ENCODE data around the gene ZRANB1. TPM values are rescaled to one million over a fixed set of nuclear protein-coding genes. Genes with fewer than 3 reads are reported as not detected.

Gene ZRANB1
- total RNA-seq, 2 donors from 2014 or later = 26.0 to 26.9 TPM

GRCh38 chr10:125023255-125023654 lies 81.3 kb downstream of the ZRANB1 start:
- WGBS, 2 experiments (ENCODE audit: insufficient coverage in 1 of 2, insufficient read length in 1 of 2) = 91 to 94% methylated on average over 12 to 21 of the region's 21 CpGs
- Histone ChIP-seq H3K9ac (ENCODE audit: extremely low read depth, low read length, poor library complexity, severe bottlenecking) (no peak overlapping the region), H3K9me3 (ENCODE audit: control insufficient read depth, low read length) (peaks cover 20% of the 10 kb centered on the region), H3K4me3 (ENCODE audit: low read length) (no peak overlapping the region), H3K4me1 (ENCODE audit: control insufficient read depth, insufficient read depth, low read length) (peaks cover 1% of the 10 kb centered on the region), H3K27ac (ENCODE audit: low read depth, low read length) (peak overlapping the region; percentile 53), H3K36me3 (ENCODE audit: control insufficient read depth, insufficient read depth, low read length) (peaks cover 18% of the 10 kb centered on the region), H3K27me3 (ENCODE audit: control insufficient read depth, insufficient read depth, low read length, poor library complexity, severe bottlenecking) (no peaks in the 10 kb centered on the region)
- peaks cover 24% of the 10 kb centered on the region for H3K4me1 Mint-ChIP-seq
- DNase-seq = no peak
- no peak for TF ChIP-seq CTCF (conservative IDR thresholded peaks at IDR 0.05)
- H3K9me3 Mint-ChIP-seq = peaks cover 24% of the 10 kb centered on the region
- H3K4me3 Mint-ChIP-seq = no peak overlapping the region
- no peak overlapping the region for H3K27ac Mint-ChIP-seq
- peaks cover 60% of the 10 kb centered on the region for H3K36me3 Mint-ChIP-seq (ENCODE audit: low read depth)
- no peaks in the 10 kb centered on the region for H3K27me3 Mint-ChIP-seq (ENCODE audit: insufficient read depth)

- peaks cover 20% of the 10 kb centered on the region for H3K9me3 ChIP-seq (ENCODE audit: control insufficient read depth, low read length)
- no peak overlapping the region for H3K4me3 ChIP-seq (ENCODE audit: low read length)
- no peaks in the 10 kb centered on the region for H3K27me3 ChIP-seq (ENCODE audit: control insufficient read depth, insufficient read depth, low read length, poor library complexity, severe bottlenecking)
- H3K36me3 ChIP-seq (ENCODE audit: control insufficient read depth, insufficient read depth, low read length) = peaks cover 18% of the 10 kb centered on the region
- H3K9ac ChIP-seq (ENCODE audit: extremely low read depth, low read length, poor library complexity, severe bottlenecking) = no peak overlapping the region
- TF ChIP-seq CTCF (conservative IDR thresholded peaks at IDR 0.05) = no peak
- H3K9me3 Mint-ChIP-seq = peaks cover 24% of the 10 kb centered on the region
- no peak overlapping the region for H3K27ac Mint-ChIP-seq
- peak overlapping the region; percentile 51 for H3K27ac ChIP-seq (ENCODE audit: low read depth, low read length)
- H3K4me3 Mint-ChIP-seq = no peak overlapping the region
- WGBS, 2 experiments (ENCODE audit: insufficient coverage in 1 of 2, insufficient read length in 1 of 2) = 92 to 93% methylated on average over 18 to 26 of the region's 26 CpGs
- H3K27me3 Mint-ChIP-seq (ENCODE audit: insufficient read depth) = no peaks in the 10 kb centered on the region
- peaks cover 26% of the 10 kb centered on the region for H3K4me1 Mint-ChIP-seq
- H3K36me3 Mint-ChIP-seq (ENCODE audit: low read depth) = peaks cover 58% of the 10 kb centered on the region
- DNase-seq = no peak
- peaks cover 8% of the 10 kb centered on the region for H3K4me1 ChIP-seq (ENCODE audit: control insufficient read depth, insufficient read depth, low read length)
Measured at GRCh38 chr10:125023862-125024496, 82.1 kb downstream of the ZRANB1 start.

GRCh38 chr10:125024497-125025234 lies 82.7 kb downstream of the ZRANB1 start:
- Histone ChIP-seq H3K36me3 (ENCODE audit: control insufficient read depth, insufficient read depth, low read length) (peaks cover 18% of the 10 kb centered on the region), H3K9ac (ENCODE audit: extremely low read depth, low read length, poor library complexity, severe bottlenecking) (no peak overlapping the region), H3K9me3 (ENCODE audit: control insufficient read depth, low read length) (peaks cover 16% of the 10 kb centered on the region), H3K27ac (ENCODE audit: low read depth, low read length) (peak overlapping the region; percentile 51), H3K27me3 (ENCODE audit: control insufficient read depth, insufficient read depth, low read length, poor library complexity, severe bottlenecking) (no peaks in the 10 kb centered on the region), H3K4me3 (ENCODE audit: low read length) (no peak overlapping the region), H3K4me1 (ENCODE audit: control insufficient read depth, insufficient read depth, low read length) (peaks cover 11% of the 10 kb centered on the region)
- DNase-seq = no peak
- 92% methylated on average over 14 to 16 of the region's 16 CpGs for WGBS, 2 experiments (ENCODE audit: insufficient coverage in 1 of 2, insufficient read length in 1 of 2)
- Mint-ChIP-seq H3K27me3 (ENCODE audit: insufficient read depth) (no peaks in the 10 kb centered on the region), H3K36me3 (ENCODE audit: low read depth) (peaks cover 54% of the 10 kb centered on the region), H3K4me3 (no peak overlapping the region), H3K4me1 (peaks cover 30% of the 10 kb centered on the region), H3K9me3 (peaks cover 19% of the 10 kb centered on the region), H3K27ac (no peak overlapping the region)
- no peak for TF ChIP-seq CTCF (conservative IDR thresholded peaks at IDR 0.05)
